ENCODE measurements around the gene SPOCK1.

The SPOCK1 gene

GRCh38 chr5:137361280-137361679 is 137.8 kb downstream of the SPOCK1 start:
- DNase-seq (ENCODE audit: low spot score): no peak

- no peak for DNase-seq (ENCODE audit: low spot score)
Measured at GRCh38 chr5:137360607-137361006, 138.5 kb downstream of the SPOCK1 start.

- no peak for DNase-seq (ENCODE audit: low spot score)
Measured at GRCh38 chr5:137359941-137360340, 139.2 kb downstream of the SPOCK1 start.

- no peak for DNase-seq (ENCODE audit: low spot score)
Measured at GRCh38 chr5:137357436-137357835, 141.7 kb downstream of the SPOCK1 start.

GRCh38 chr5:137356127-137356526 is 143.0 kb downstream of the SPOCK1 start:
- no peak for DNase-seq (ENCODE audit: low spot score)

- no peak for DNase-seq (ENCODE audit: low spot score)
Measured at GRCh38 chr5:137355708-137356107, 143.4 kb downstream of the SPOCK1 start.

GRCh38 chr5:137352095-137352494 is 147.0 kb downstream of the SPOCK1 start:
- no peak for DNase-seq (ENCODE audit: low spot score)

- no peak for DNase-seq (ENCODE audit: low spot score)
Measured at GRCh38 chr5:137350791-137351190, 148.3 kb downstream of the SPOCK1 start.

GRCh38 chr5:137348759-137349158 is 150.4 kb downstream of the SPOCK1 start:
- DNase-seq (ENCODE audit: low spot score): no peak

- no peak for DNase-seq (ENCODE audit: low spot score)
Measured at GRCh38 chr5:137347865-137348264, 151.3 kb downstream of the SPOCK1 start.

GRCh38 chr5:137346281-137346680 is 152.8 kb downstream of the SPOCK1 start:
- DNase-seq (ENCODE audit: low spot score): no peak

GRCh38 chr5:137345396-137345795 is 153.7 kb downstream of the SPOCK1 start:
- DNase-seq (ENCODE audit: low spot score): no peak

- DNase-seq (ENCODE audit: low spot score): no peak
Measured at GRCh38 chr5:137344723-137345322, 154.3 kb downstream of the SPOCK1 start.

GRCh38 chr5:137344021-137344420 is 155.1 kb downstream of the SPOCK1 start:
- no peak for DNase-seq (ENCODE audit: low spot score)

GRCh38 chr5:137342764-137343163 is 156.4 kb downstream of the SPOCK1 start:
- no peak for DNase-seq (ENCODE audit: low spot score)

GRCh38 chr5:137341831-137342230 is 157.3 kb downstream of the SPOCK1 start:
- DNase-seq (ENCODE audit: low spot score): no peak

- no peak for DNase-seq (ENCODE audit: low spot score)
Measured at GRCh38 chr5:137340881-137341280, 158.2 kb downstream of the SPOCK1 start.

GRCh38 chr5:137336565-137337120 is 162.5 kb downstream of the SPOCK1 start:
- no peak for DNase-seq (ENCODE audit: low spot score)

- DNase-seq (ENCODE audit: low spot score): no peak
Measured at GRCh38 chr5:137336161-137336560, 163.0 kb downstream of the SPOCK1 start.

- no peak for DNase-seq (ENCODE audit: low spot score)
Measured at GRCh38 chr5:137335493-137335892, 163.6 kb downstream of the SPOCK1 start.

GRCh38 chr5:137333928-137334327 is 165.2 kb downstream of the SPOCK1 start:
- no peak for DNase-seq (ENCODE audit: low spot score)

- no peak for DNase-seq (ENCODE audit: low spot score)
Measured at GRCh38 chr5:137333475-137333874, 165.7 kb downstream of the SPOCK1 start.

- no peak for DNase-seq (ENCODE audit: low spot score)
Measured at GRCh38 chr5:137332296-137332695, 166.8 kb downstream of the SPOCK1 start.

GRCh38 chr5:137329586-137330296 is 169.4 kb downstream of the SPOCK1 start:
- no peak for DNase-seq (ENCODE audit: low spot score)

Measured in CD4-positive, alpha-beta T cell treated with Interleukin-2 at 100 ng/mL for 4 hours (primary cell).